Type B pancreatic cell (in vitro differentiated cells): Measurements from ENCODE around the gene CORO6. TPM values are rescaled to one million over a fixed set of nuclear protein-coding genes. Genes with fewer than 3 reads are reported as not detected.

Experiments used
- DNase-seq: peaks from one replicate; pipeline ENCODE4 v3.0.0; 2021; ENCODE audit warnings: mixed read lengths; ENCODE audit not compliant: unreplicated experiment; ENCODE audit errors: extremely low spot score
- H3K27ac Mint-ChIP-seq: 2 replicates; pipeline ENCODE4 v1.8.0; 2021; ENCODE audit warnings: mild to moderate bottlenecking, mixed read lengths
- H3K27me3 Mint-ChIP-seq: 2 replicates; pipeline ENCODE4 v1.8.0; 2021; ENCODE audit warnings: mixed read lengths
- H3K36me3 Mint-ChIP-seq: 2 replicates; pipeline ENCODE4 v1.8.0; 2021; ENCODE audit warnings: mixed read lengths
- H3K4me1 Mint-ChIP-seq: one replicate; pipeline ENCODE4 v1.8.0; 2021; ENCODE audit warnings: mixed read lengths; ENCODE audit not compliant: unreplicated experiment
- H3K4me3 Mint-ChIP-seq: 2 replicates; pipeline ENCODE4 v1.8.0; 2021; ENCODE audit warnings: mild to moderate bottlenecking, mixed read lengths
- H3K9me3 Mint-ChIP-seq: 2 replicates; pipeline ENCODE4 v1.8.0; 2021; ENCODE audit warnings: mixed read lengths
- CTCF ChIP-seq: fragments of 200-600 bp; sonication (generic); conservative IDR thresholded peaks from 2 replicates; pipeline ENCODE4 v1.5.0; 2021; ENCODE audit warnings: antibody characterized with exemption, mild to moderate bottlenecking
- total RNA-seq: library from RNA; stranded (reverse); gene quantifications from 2 replicates; pipeline ENCODE4 v1.2.1, GENCODE V29; 2021; ENCODE audit warnings: low replicate concordance

The CORO6 gene
- total RNA-seq, 1 donor from 2014 or later: 6.8 TPM

DNA sequence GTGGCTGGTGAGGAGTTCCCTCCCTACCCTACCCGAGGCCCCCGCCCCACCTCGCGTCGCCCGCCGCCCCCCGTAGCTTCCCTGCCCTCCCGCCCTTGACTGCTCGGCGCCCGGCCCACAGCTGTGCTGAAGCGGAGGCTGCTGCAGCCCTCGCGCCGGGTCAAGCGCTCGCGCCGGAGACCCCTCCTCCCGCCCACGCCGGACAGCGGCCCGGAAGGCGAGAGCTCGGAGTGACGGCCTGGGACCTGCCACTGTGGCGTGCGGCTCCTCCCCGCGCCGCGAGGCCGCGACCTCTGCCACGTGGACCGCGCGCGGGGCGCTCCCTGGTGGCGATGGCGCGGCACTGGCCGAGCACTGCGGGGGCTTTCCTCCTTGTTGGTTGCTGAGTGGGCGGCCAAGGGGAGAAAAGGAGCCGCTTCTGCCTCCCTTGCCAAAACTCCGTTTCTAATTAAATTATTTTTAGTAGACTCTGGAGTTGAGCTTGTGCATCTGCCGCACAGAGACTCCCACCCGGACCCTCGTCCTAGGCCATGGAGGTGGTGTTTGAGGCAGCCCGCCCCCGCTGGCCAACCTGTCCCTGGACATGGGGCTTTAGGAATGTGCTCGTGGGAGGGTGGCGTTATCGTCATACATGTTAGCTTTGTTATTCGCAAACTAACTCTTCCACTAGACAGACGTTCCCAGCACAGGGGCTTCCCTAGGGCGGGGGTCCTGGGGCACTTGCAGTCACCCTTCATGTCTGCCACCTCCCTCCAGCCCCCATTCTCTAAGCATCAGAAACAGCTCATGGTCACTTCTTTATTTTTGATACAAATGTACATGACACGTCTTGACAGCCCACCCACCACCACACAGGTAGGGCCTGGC is 49.8 kb downstream of the CORO6 start:
- TF ChIP-seq CTCF: peak; percentile 84
- no peak overlapping the region for H3K4me3 Mint-ChIP-seq

GRCh38 chr17:29571883-29572681 is 50.6 kb downstream of the CORO6 start:
- H3K4me1 Mint-ChIP-seq: peaks cover 7% of the 10 kb centered on the region
- peaks cover 6% of the 10 kb centered on the region for H3K36me3 Mint-ChIP-seq
- H3K9me3 Mint-ChIP-seq: no peaks in the 10 kb centered on the region
- H3K4me3 Mint-ChIP-seq: no peak overlapping the region
- peaks cover 6% of the 10 kb centered on the region for H3K27me3 Mint-ChIP-seq
- TF ChIP-seq CTCF: no peak
- DNase-seq: peak; percentile 65
- H3K27ac Mint-ChIP-seq: no peak overlapping the region

More for the DNA sequence above, 49.8 kb downstream of the CORO6 start:
- Mint-ChIP-seq H3K9me3 (no peaks in the 10 kb centered on the region), H3K36me3 (peaks cover 6% of the 10 kb centered on the region), H3K27ac (peak overlapping the region; percentile 48), H3K4me1 (peaks cover 7% of the 10 kb centered on the region), H3K27me3 (peaks cover 6% of the 10 kb centered on the region)
- DNase-seq: peak; percentile 80

GRCh38 chr17:29571486-29571882 is 51.2 kb downstream of the CORO6 start:
- peaks cover 6% of the 10 kb centered on the region for H3K27me3 Mint-ChIP-seq
- TF ChIP-seq CTCF: no peak
- H3K27ac Mint-ChIP-seq: no peak overlapping the region
- H3K4me1 Mint-ChIP-seq: peaks cover 7% of the 10 kb centered on the region
- no peaks in the 10 kb centered on the region for H3K9me3 Mint-ChIP-seq
- DNase-seq: no peak
- H3K4me3 Mint-ChIP-seq: no peak overlapping the region
- peaks cover 6% of the 10 kb centered on the region for H3K36me3 Mint-ChIP-seq

GRCh38 chr17:29570521-29570920 is 52.2 kb downstream of the CORO6 start:
- Mint-ChIP-seq H3K4me3 (peak overlapping the region; percentile 57), H3K9me3 (no peaks in the 10 kb centered on the region), H3K27ac (peak overlapping the region; percentile 21), H3K4me1 (peaks cover 11% of the 10 kb centered on the region), H3K27me3 (peaks cover 13% of the 10 kb centered on the region), H3K36me3 (peaks cover 6% of the 10 kb centered on the region)
- TF ChIP-seq CTCF: no peak
- DNase-seq: peak; percentile 58

- Mint-ChIP-seq H3K4me3 (peak overlapping the region; percentile 95), H3K36me3 (peaks cover 6% of the 10 kb centered on the region), H3K27me3 (peaks cover 21% of the 10 kb centered on the region), H3K9me3 (no peaks in the 10 kb centered on the region), H3K4me1 (peaks cover 11% of the 10 kb centered on the region), H3K27ac (peak overlapping the region; percentile 88)
- no peak for TF ChIP-seq CTCF
- peak; percentile 67 for DNase-seq
These were observed 53.3 kb downstream of the CORO6 start for GRCh38 chr17:29569245-29569950.
